SK-N-SH treated with all-trans-retinoic acid at 6 μM for 48 hours (cell line): ENCODE results near the gene ITPRID2.

Experiments used
- ARNTL ChIP-seq: fragments of 450-650 bp; formaldehyde crosslinking; IDR thresholded peaks from 2 replicates; pipeline ENCODE4 v1.5.0; 2020; ENCODE audit warnings: low read depth, mild to moderate bottlenecking, moderate library complexity, borderline replicate concordance
- CREB5 ChIP-seq: fragments of 250-450 bp; sonication (Bioruptor Pico); IDR thresholded peaks from 2 replicates; pipeline ENCODE4 v1.5.1; 2020; ENCODE audit warnings: low read depth, mild to moderate bottlenecking, moderate library complexity
- CSRNP3 ChIP-seq: fragments of 250-450 bp; sonication (Bioruptor Pico); IDR thresholded peaks from 2 replicates; pipeline ENCODE4 v1.5.1; 2021; ENCODE audit warnings: mild to moderate bottlenecking, moderate library complexity
- OSR1 ChIP-seq: fragments of 250-450 bp; sonication (Bioruptor Pico); IDR thresholded peaks from 2 replicates; pipeline ENCODE4 v1.8.0; 2022; ENCODE audit warnings: moderate library complexity, mild to moderate bottlenecking, inconsistent platforms
- PATZ1 ChIP-seq: fragments of 250-450 bp; sonication (Bioruptor Pico); IDR thresholded peaks from 2 replicates; pipeline ENCODE4 v1.8.0; 2020; ENCODE audit warnings: mild to moderate bottlenecking, moderate library complexity, borderline replicate concordance
- SNAI2 ChIP-seq: fragments of 250-450 bp; sonication (Bioruptor Pico); IDR thresholded peaks from 2 replicates; pipeline ENCODE4 v1.5.0; 2020; ENCODE audit warnings: mild to moderate bottlenecking, moderate library complexity
- TOX ChIP-seq: fragments of 250-450 bp; sonication (Bioruptor Pico); IDR thresholded peaks from 2 replicates; pipeline ENCODE4 v1.8.0; 2021; ENCODE audit warnings: mild to moderate bottlenecking, moderate library complexity, borderline replicate concordance
- TSHZ2 ChIP-seq: fragments of 250-450 bp; sonication (Bioruptor Pico); IDR thresholded peaks from 2 replicates; pipeline ENCODE4 v1.5.0; 2020; ENCODE audit warnings: mild to moderate bottlenecking, moderate library complexity
- ZFP3 ChIP-seq: fragments of 250-450 bp; sonication (Bioruptor Pico); IDR thresholded peaks from 2 replicates; pipeline ENCODE4 v1.5.0; 2020; ENCODE audit warnings: mild to moderate bottlenecking, moderate library complexity

GRCh38 chr2:181943411-181944124 is 52.0 kb downstream of the ITPRID2 start:
- TF ChIP-seq SNAI2 (CRISPR knock-in tag) = no peak
- TF ChIP-seq TOX (CRISPR knock-in tag) = no peak
- TF ChIP-seq PATZ1 (CRISPR knock-in tag) = no peak
- no peak for TF ChIP-seq OSR1
- no peak for TF ChIP-seq ZFP3 (CRISPR knock-in tag)
- no peak for TF ChIP-seq CREB5 (CRISPR knock-in tag)
- TF ChIP-seq CSRNP3 (CRISPR knock-in tag) = no peak
- no peak for TF ChIP-seq ARNTL (CRISPR knock-in tag)
- TF ChIP-seq TSHZ2 (CRISPR knock-in tag) = no peak
